ENCODE data around the gene NXPE3. TPM values are rescaled to one million over a fixed set of nuclear protein-coding genes. Genes with fewer than 3 reads are reported as not detected.

The NXPE3 gene
- total RNA-seq, 1 donor from 2014 or later, result 9.4 TPM

DNA sequence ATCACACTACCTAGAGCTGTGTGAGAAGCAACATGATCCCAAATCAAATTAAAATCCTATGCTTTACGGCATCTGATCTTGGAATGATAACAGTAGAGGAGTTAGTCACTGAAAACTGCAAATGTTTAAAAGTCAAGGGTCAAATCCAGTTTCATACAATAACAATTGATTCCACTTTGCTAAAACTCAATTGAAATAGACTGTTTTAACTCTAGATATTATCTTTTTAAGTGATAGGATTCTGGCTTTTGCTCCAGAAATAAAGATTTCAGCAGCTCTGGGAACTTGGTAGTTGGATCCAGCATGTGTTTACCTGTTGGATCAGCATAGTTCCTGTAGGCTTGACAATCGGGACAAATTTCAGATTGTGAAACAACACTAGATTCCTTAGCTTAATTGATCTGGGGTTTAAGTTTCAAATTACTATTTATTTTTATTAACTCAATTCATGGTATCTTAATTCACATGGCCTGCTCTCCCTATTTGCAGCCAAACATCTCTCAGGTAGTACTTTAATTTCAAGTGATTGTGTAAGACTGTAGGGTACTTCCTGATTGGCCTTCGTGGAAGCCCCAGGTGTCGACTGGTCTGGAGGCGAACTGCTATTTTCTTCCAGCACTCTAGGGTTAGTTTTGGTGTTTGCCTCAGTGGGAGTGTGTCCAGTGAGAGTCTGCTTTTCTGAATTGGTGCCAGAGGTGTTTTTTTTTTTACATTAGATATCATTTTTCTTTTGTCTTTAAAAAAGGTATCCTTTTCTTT is 86.9 kb downstream of the NXPE3 start:
- no peak overlapping the region for H3K27ac Mint-ChIP-seq
- TF ChIP-seq EZH2phosphoT487 (IDR thresholded peaks at IDR 0.05), result no peak
- no peak for TF ChIP-seq EZH2 (IDR thresholded peaks at IDR 0.05)
- TF ChIP-seq, protein P1, sequence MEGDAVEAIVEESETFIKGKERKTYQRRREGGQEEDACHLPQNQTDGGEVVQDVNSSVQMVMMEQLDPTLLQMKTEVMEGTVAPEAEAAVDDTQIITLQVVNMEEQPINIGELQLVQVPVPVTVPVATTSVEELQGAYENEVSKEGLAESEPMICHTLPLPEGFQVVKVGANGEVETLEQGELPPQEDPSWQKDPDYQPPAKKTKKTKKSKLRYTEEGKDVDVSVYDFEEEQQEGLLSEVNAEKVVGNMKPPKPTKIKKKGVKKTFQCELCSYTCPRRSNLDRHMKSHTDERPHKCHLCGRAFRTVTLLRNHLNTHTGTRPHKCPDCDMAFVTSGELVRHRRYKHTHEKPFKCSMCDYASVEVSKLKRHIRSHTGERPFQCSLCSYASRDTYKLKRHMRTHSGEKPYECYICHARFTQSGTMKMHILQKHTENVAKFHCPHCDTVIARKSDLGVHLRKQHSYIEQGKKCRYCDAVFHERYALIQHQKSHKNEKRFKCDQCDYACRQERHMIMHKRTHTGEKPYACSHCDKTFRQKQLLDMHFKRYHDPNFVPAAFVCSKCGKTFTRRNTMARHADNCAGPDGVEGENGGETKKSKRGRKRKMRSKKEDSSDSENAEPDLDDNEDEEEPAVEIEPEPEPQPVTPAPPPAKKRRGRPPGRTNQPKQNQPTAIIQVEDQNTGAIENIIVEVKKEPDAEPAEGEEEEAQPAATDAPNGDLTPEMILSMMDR (IDR thresholded peaks at IDR 0.05), result no peak
- Histone ChIP-seq H3K27ac (no peak overlapping the region), H2AFZ (replicated peaks) (no peak overlapping the region), H3K4me3 (no peak overlapping the region), H3K4me2 (no peak overlapping the region), H3F3A (ENCODE audit: low read depth) (peaks cover 7% of the 10 kb centered on the region), H3K9me3 (ENCODE audit: low read depth) (no peaks in the 10 kb centered on the region), H4K20me1 (ENCODE audit: low read depth) (no peaks in the 10 kb centered on the region), H3K79me2 (ENCODE audit: low read depth) (no peaks in the 10 kb centered on the region), H3K4me1 (peaks cover 8% of the 10 kb centered on the region), H3K27me3 (no peaks in the 10 kb centered on the region), H3K36me3 (no peaks in the 10 kb centered on the region), H3K9ac (no peak overlapping the region)
- DNase-seq (ENCODE audit: low spot score), result no peak
- peaks cover 8% of the 10 kb centered on the region for H3K4me1 Mint-ChIP-seq
- no peaks in the 10 kb centered on the region for H3K36me3 Mint-ChIP-seq
- H3K9me3 Mint-ChIP-seq, result no peaks in the 10 kb centered on the region
- H3K27me3 Mint-ChIP-seq (ENCODE audit: insufficient read depth, low read depth), result no peaks in the 10 kb centered on the region
- H3K4me3 Mint-ChIP-seq, result no peak overlapping the region

DNA sequence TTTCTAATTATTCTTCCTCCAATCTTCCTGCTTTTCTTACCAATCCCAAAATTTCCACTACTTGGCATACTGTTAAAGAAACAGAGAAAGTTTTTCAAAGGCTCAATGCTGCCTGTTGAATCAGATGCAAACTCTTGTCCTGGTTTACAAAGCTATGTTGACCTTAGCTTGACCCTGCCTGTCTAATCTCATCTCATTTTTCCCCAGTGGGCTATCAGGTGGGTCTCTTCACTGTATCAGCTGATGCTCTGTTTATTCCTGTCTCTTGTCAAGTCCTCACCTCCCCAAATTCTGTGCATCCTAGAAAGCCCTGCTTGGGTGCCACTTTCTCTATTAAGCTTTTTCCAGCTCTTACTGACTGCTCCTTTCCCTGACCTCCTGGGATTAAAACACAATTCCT is 88.5 kb downstream of the NXPE3 start:
- Mint-ChIP-seq H3K4me3 (no peak overlapping the region), H3K4me1 (peaks cover 8% of the 10 kb centered on the region), H3K27ac (no peak overlapping the region), H3K9me3 (peaks cover 2% of the 10 kb centered on the region), H3K27me3 (ENCODE audit: insufficient read depth, low read depth) (no peaks in the 10 kb centered on the region), H3K36me3 (no peaks in the 10 kb centered on the region)
- no peaks in the 10 kb centered on the region for H3K9me3 ChIP-seq (ENCODE audit: low read depth)
- TF ChIP-seq EZH2 (IDR thresholded peaks at IDR 0.05) (no peak), EZH2phosphoT487 (IDR thresholded peaks at IDR 0.05) (no peak)
- TF ChIP-seq, protein P1 (IDR thresholded peaks at IDR 0.05), result no peak
- H3K4me1 ChIP-seq, result peaks cover 8% of the 10 kb centered on the region
- no peak overlapping the region for H3K4me3 ChIP-seq
- no peaks in the 10 kb centered on the region for H3K79me2 ChIP-seq (ENCODE audit: low read depth)
- no peak for DNase-seq (ENCODE audit: low spot score)
- H3K27ac ChIP-seq, result peak overlapping the region; percentile 13
- H3K27me3 ChIP-seq, result no peaks in the 10 kb centered on the region
- H3F3A ChIP-seq (ENCODE audit: low read depth), result peaks cover 7% of the 10 kb centered on the region
- peak overlapping the region; percentile 47 for H3K4me2 ChIP-seq
- H4K20me1 ChIP-seq (ENCODE audit: low read depth), result no peaks in the 10 kb centered on the region
- H3K9ac ChIP-seq, result no peak overlapping the region
- H3K36me3 ChIP-seq, result no peaks in the 10 kb centered on the region
- peak overlapping the region; percentile 1 for H2AFZ ChIP-seq (replicated peaks)

DNA sequence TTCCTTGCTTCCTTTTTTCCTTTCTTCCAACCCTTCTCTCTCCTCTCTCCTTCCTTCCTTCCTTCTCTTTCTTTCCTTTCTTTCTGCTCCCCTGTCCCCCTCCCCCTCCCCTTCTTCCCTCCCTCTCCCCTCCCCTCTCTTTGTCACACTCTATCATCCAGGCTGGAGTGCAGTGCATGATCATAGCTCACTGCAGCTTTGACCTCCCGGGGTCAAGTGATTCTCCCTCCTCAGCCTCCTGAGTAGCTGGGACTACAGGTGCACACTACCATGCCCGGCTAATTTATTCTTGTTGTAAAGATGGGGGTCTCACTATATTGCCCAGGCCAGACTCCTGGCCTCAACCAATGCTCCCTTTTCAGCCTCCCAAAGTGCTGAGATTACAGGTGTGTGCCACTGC is 89.0 kb downstream of the NXPE3 start:
- no peak for DNase-seq (ENCODE audit: low spot score)
- H3K4me1 ChIP-seq, result peaks cover 8% of the 10 kb centered on the region
- Mint-ChIP-seq H3K4me1 (peaks cover 8% of the 10 kb centered on the region), H3K27me3 (ENCODE audit: insufficient read depth, low read depth) (no peaks in the 10 kb centered on the region), H3K27ac (no peak overlapping the region), H3K4me3 (no peak overlapping the region), H3K9me3 (peaks cover 2% of the 10 kb centered on the region), H3K36me3 (no peaks in the 10 kb centered on the region)
- no peak overlapping the region for H2AFZ ChIP-seq (replicated peaks)
- peaks cover 7% of the 10 kb centered on the region for H3F3A ChIP-seq (ENCODE audit: low read depth)
- H3K4me2 ChIP-seq, result no peak overlapping the region
- no peaks in the 10 kb centered on the region for H4K20me1 ChIP-seq (ENCODE audit: low read depth)
- TF ChIP-seq EZH2 (IDR thresholded peaks at IDR 0.05) (no peak), EZH2phosphoT487 (IDR thresholded peaks at IDR 0.05) (no peak)
- TF ChIP-seq, protein P1 (IDR thresholded peaks at IDR 0.05), result no peak
- H3K9ac ChIP-seq, result no peak overlapping the region
- H3K36me3 ChIP-seq, result no peaks in the 10 kb centered on the region
- no peaks in the 10 kb centered on the region for H3K9me3 ChIP-seq (ENCODE audit: low read depth)
- H3K4me3 ChIP-seq, result no peak overlapping the region
- no peaks in the 10 kb centered on the region for H3K27me3 ChIP-seq
- no peak overlapping the region for H3K27ac ChIP-seq
- no peaks in the 10 kb centered on the region for H3K79me2 ChIP-seq (ENCODE audit: low read depth)

All from neural progenitor cell (in vitro differentiated cells).